Neural cell (in vitro differentiated cells): Measurements from ENCODE around the gene RANBP10.

ENCODE experiments used
- CTCF ChIP-seq: fragments of 450-650 bp; IDR thresholded peaks from 2 replicates; pipeline ENCODE4 v1.5.1; 2014; ENCODE audit warnings: antibody characterized with exemption, mild to moderate bottlenecking, moderate library complexity; ENCODE audit not compliant: poor library complexity, severe bottlenecking
- EZH2 ChIP-seq: fragments of 200-600, 300-800 bp; shearing (Covaris generic), sonication (generic); IDR thresholded peaks from 2 replicates; pipeline ENCODE4 v1.6.1; 2014; ENCODE audit warnings: antibody characterized with exemption, low read length, borderline replicate concordance, mild to moderate bottlenecking; ENCODE audit not compliant: insufficient read depth, poor library complexity, severe bottlenecking
- MXI1 ChIP-seq: fragments of 450-650 bp; conservative IDR thresholded peaks from 2 replicates; pipeline ENCODE4 v1.6.1; 2014; ENCODE audit warnings: antibody characterized with exemption, mild to moderate bottlenecking; ENCODE audit not compliant: poor library complexity, severe bottlenecking
- POLR2AphosphoS5 ChIP-seq: IDR thresholded peaks from 2 replicates; pipeline ENCODE4 v1.6.1; 2012
- REST ChIP-seq: IDR thresholded peaks from 2 replicates; pipeline ENCODE4 v1.6.1; 2012; ENCODE audit warnings: borderline replicate concordance
- SMC3 ChIP-seq: fragments of 450-650 bp; conservative IDR thresholded peaks from 2 replicates; pipeline ENCODE4 v1.6.1; 2014; ENCODE audit warnings: antibody characterized with exemption, mild to moderate bottlenecking, moderate library complexity; ENCODE audit not compliant: poor library complexity
- TAF1 ChIP-seq: IDR thresholded peaks from 2 replicates; pipeline ENCODE4 v1.6.1; 2012; ENCODE audit warnings: low read depth

- TF ChIP-seq CTCF (no peak), POLR2AphosphoS5 (no peak), EZH2 (no peak), TAF1 (no peak), MXI1 (no peak), SMC3 (no peak), REST (no peak)
These were observed 1.4 kb downstream of the RANBP10 start for GRCh38 chr16:67804853-67805542.
